Breast epithelium (tissue), 4 donors: Measurements from ENCODE around the gene PCDHGA7. TPM values are rescaled to one million over a fixed set of nuclear protein-coding genes. Genes with fewer than 3 reads are reported as not detected.
"Not testable (repeated sequence)": the region's sequence is repeated elsewhere in the genome, so short reads cannot be mapped to it uniquely, and the experiment has no call there.

Experiments used
- DNase-seq, 2 donors: peaks; one replicate each; pipeline ENCODE4 v3.0.0-alpha.2; 2019; ENCODE audit warnings: low spot score in 2 of 2
- H3K27ac ChIP-seq, 2 donors: fragments of 200-600 bp; sonication (generic) in 1 of 2; one replicate each; pipeline ENCODE4 v1.5.1; 2016 to 2019; ENCODE audit warnings: mild to moderate bottlenecking in 1 of 2
- H3K27me3 ChIP-seq, 2 donors: fragments of 200-600 bp; sonication (generic) in 1 of 2; one replicate each; pipeline versions ENCODE4 v1.5.1 to v1.6.0; 2017 to 2019; ENCODE audit warnings: control low read depth in 1 of 2, mild to moderate bottlenecking in 1 of 2
- H3K36me3 ChIP-seq: fragments of 200-600 bp; one replicate; pipeline ENCODE4 v1.5.1; 2019
- H3K4me1 ChIP-seq, 2 donors: fragments of 200-600 bp; sonication (generic); one replicate each; pipeline ENCODE4 v1.5.1; 2016 to 2019; ENCODE audit warnings: control low read depth in 1 of 2
- H3K4me3 ChIP-seq, 3 donors: fragments of 200-600 bp; sonication (generic); 1 replicate in 2 of 3; 2 replicates in 1 of 3; pipeline ENCODE4 v1.5.1; 2016 to 2019; ENCODE audit warnings: mild to moderate bottlenecking in 3 of 3, moderate library complexity in 2 of 3
- H3K9me3 ChIP-seq, 2 donors: fragments of 200-600 bp; sonication (generic) in 1 of 2; one replicate each; pipeline ENCODE4 v1.5.1; 2016 to 2019; ENCODE audit warnings: control low read depth in 1 of 2
- CTCF ChIP-seq, 3 donors: fragments of 450-650 bp; IDR thresholded peaks; one replicate each; pipeline ENCODE4 v1.5.1; 2016 to 2017; ENCODE audit warnings: antibody characterized with exemption in 3 of 3, mild to moderate bottlenecking in 3 of 3, moderate library complexity in 3 of 3
- POLR2A ChIP-seq: fragments of 450-650 bp; IDR thresholded peaks from one replicate; pipeline ENCODE4 v1.6.1; 2016; ENCODE audit warnings: antibody characterized with exemption, mild to moderate bottlenecking, moderate library complexity
- POLR2AphosphoS5 ChIP-seq, 3 donors: sonication (generic); formaldehyde crosslinking; IDR thresholded peaks; one replicate each; pipeline ENCODE4 v1.6.1; 2017; ENCODE audit warnings: antibody characterized with exemption in 3 of 3
- intact Hi-C: fragments of 100-400 bp; cut with DNase I; formaldehyde crosslinking; loops from one replicate; pipeline ENCODE4 v1.15.1; 2023; ENCODE audit warnings: low total_unique reads
- total RNA-seq, 3 donors: library from RNA; depleted of rRNA; stranded (reverse); fragments of >200 nt; gene quantifications; one replicate each; pipeline ENCODE4 v1.1.0, GENCODE V29; 2016

The PCDHGA7 gene
- total RNA-seq: 10 to 100 TPM in 1 of 3 donors, 1 to 10 TPM in 2; 3.7 to 10.8 (median 10.0) TPM

GRCh38 chr5:141382469-141383294 lies at the start of gene PCDHGA7:
PCDHGA7 (plus strand) TSS chr5:141382742; CDS start chr5:141382900, 158 bp downstream.
- Histone ChIP-seq H3K36me3 (no peaks in the 10 kb centered on the region), H3K27me3 (no peaks in the 10 kb centered on the region), H3K4me1 (no peaks in the 10 kb centered on the region), H3K4me3 (peak within 1 kb of the TSS in 2 of 3 donors; percentile 27 to 48), H3K27ac (no peak within 1 kb of the TSS), H3K9me3 (peaks cover 67 to 96% of the 10 kb centered on the region in 2 donors)
- DNase-seq: no peak
- TF ChIP-seq CTCF (IDR thresholded peaks at IDR 0.05) (no peak), POLR2AphosphoS5 (IDR thresholded peaks at IDR 0.05) (no peak), POLR2A (no peak)
- intact Hi-C loops: no loop called here

- Histone ChIP-seq H3K4me1 (no peaks in the 10 kb centered on the region), H3K4me3 (peak within 1 kb of the TSS; percentile 24 to 51 (median 45)), H3K9me3 (peaks cover 54 to 91% of the 10 kb centered on the region in 2 donors), H3K36me3 (no peaks in the 10 kb centered on the region), H3K27ac (peak within 1 kb of the TSS in 1 of 2 donors; percentile 21), H3K27me3 (no peaks in the 10 kb centered on the region)
- intact Hi-C loops: no loop called here
- no peak for TF ChIP-seq POLR2AphosphoS5 (IDR thresholded peaks at IDR 0.05)
- TF ChIP-seq CTCF (IDR thresholded peaks at IDR 0.05): peak in 2 of 3 donors; percentile 16 to 47
- TF ChIP-seq POLR2A: no peak
- DNase-seq: no peak
These were observed 43.8 kb upstream of the PCDHGA7 start, which contains the start of gene PCDHGA2 for GRCh38 chr5:141338538-141339306. PCDHGA2 (plus strand) TSS chr5:141338760.

- peak overlapping the region in 1 of 3 donors; percentile 12 for H3K4me3 ChIP-seq
- DNase-seq, H3K36me3 ChIP-seq, intact Hi-C loops, H3K27me3 ChIP-seq, H3K27ac ChIP-seq, H3K4me1 ChIP-seq: not testable (repeated sequence)
- peaks cover 67 to 89% of the 10 kb centered on the region in 2 donors for H3K9me3 ChIP-seq
These were observed 41.7 kb upstream of the PCDHGA7 start for GRCh38 chr5:141340781-141341354.

GRCh38 chr5:141342773-141343172 lies 39.8 kb upstream of the PCDHGA7 start:
- Histone ChIP-seq H3K4me3 (no peak overlapping the region), H3K9me3 (peaks cover 85 to 98% of the 10 kb centered on the region in 2 donors), H3K4me1 (no peaks in the 10 kb centered on the region), H3K27me3 (no peaks in the 10 kb centered on the region), H3K36me3 (no peaks in the 10 kb centered on the region), H3K27ac (no peak overlapping the region)
- TF ChIP-seq POLR2AphosphoS5 (IDR thresholded peaks at IDR 0.05) (no peak), POLR2A (no peak), CTCF (IDR thresholded peaks at IDR 0.05) (no peak)
- DNase-seq: no peak
- intact Hi-C loops: no loop called here

- Histone ChIP-seq H3K27ac (no peak within 1 kb of the TSS), H3K4me3 (peak within 1 kb of the TSS; percentile 7 to 42 (median 13)), H3K36me3 (no peaks in the 10 kb centered on the region), H3K9me3 (peaks cover 85 to 98% of the 10 kb centered on the region in 2 donors), H3K27me3 (no peaks in the 10 kb centered on the region), H3K4me1 (no peaks in the 10 kb centered on the region)
- DNase-seq: no peak
- no peak for TF ChIP-seq CTCF (IDR thresholded peaks at IDR 0.05)
- TF ChIP-seq POLR2A: no peak
- intact Hi-C loops: no loop called here
These were observed 39.1 kb upstream of the PCDHGA7 start, which contains the start of gene PCDHGA3 for GRCh38 chr5:141343242-141343952. PCDHGA3 (plus strand) TSS chr5:141343829; CDS start chr5:141344034, 205 bp downstream.
